ENCODE measurements around the gene PRKCG. TPM values are rescaled to one million over a fixed set of nuclear protein-coding genes. Genes with fewer than 3 reads are reported as not detected.
"Not testable (repeated sequence)": the region's sequence is repeated elsewhere in the genome, so short reads cannot be mapped to it uniquely, and the experiment has no call there.

Gene PRKCG
- total RNA-seq, 2 donors from 2014 or later, result 0.10 TPM; not detected in 1

- DNase-seq (ENCODE audit: low spot score in 2 of 2), result no peak
- H3K27ac Mint-ChIP-seq, result no peak overlapping the region
- peaks cover 0 to 7% of the 10 kb centered on the region in 2 donors for H3K36me3 Mint-ChIP-seq
- no peak for ATAC-seq
- no peaks in the 10 kb centered on the region for H3K9me3 Mint-ChIP-seq
Observed at GRCh38 chr19:53945441-53945840, 63.4 kb downstream of the PRKCG start.

- no peak for ATAC-seq
- no peak overlapping the region for H3K27ac Mint-ChIP-seq
- H3K36me3 Mint-ChIP-seq, result peaks cover 0 to 7% of the 10 kb centered on the region in 2 donors
- DNase-seq (ENCODE audit: low spot score in 2 of 2), result no peak
- H3K9me3 Mint-ChIP-seq, result no peaks in the 10 kb centered on the region
Observed at GRCh38 chr19:53945998-53946397, 64.0 kb downstream of the PRKCG start.

- peaks cover 0 to 3% of the 10 kb centered on the region in 2 donors for H3K36me3 Mint-ChIP-seq
- H3K9me3 Mint-ChIP-seq, result no peaks in the 10 kb centered on the region
- ATAC-seq (no peak), DNase-seq (ENCODE audit: low spot score in 2 of 2) (no peak)
- no peak overlapping the region for H3K27ac Mint-ChIP-seq
Observed at GRCh38 chr19:53947624-53948023, 65.6 kb downstream of the PRKCG start.

GRCh38 chr19:53948611-53949010, 66.6 kb downstream of the PRKCG start:
- DNase-seq (ENCODE audit: low spot score in 2 of 2); H3K36me3 Mint-ChIP-seq; ATAC-seq; H3K27ac Mint-ChIP-seq; H3K9me3 Mint-ChIP-seq: not testable (repeated sequence)

- H3K36me3 Mint-ChIP-seq, result no peaks in the 10 kb centered on the region
- no peaks in the 10 kb centered on the region for H3K9me3 Mint-ChIP-seq
- DNase-seq (ENCODE audit: low spot score in 2 of 2), result no peak
- no peak for ATAC-seq
- no peak overlapping the region for H3K27ac Mint-ChIP-seq
Observed at GRCh38 chr19:53951436-53951835, 69.4 kb downstream of the PRKCG start.

- H3K36me3 Mint-ChIP-seq, result no peaks in the 10 kb centered on the region
- DNase-seq (ENCODE audit: low spot score in 2 of 2) (no peak), ATAC-seq (no peak)
- H3K27ac Mint-ChIP-seq, result no peak overlapping the region
- no peaks in the 10 kb centered on the region for H3K9me3 Mint-ChIP-seq
Observed at GRCh38 chr19:53951947-53952346, 70.0 kb downstream of the PRKCG start.

GRCh38 chr19:53953383-53953782, 71.4 kb downstream of the PRKCG start:
- H3K27ac Mint-ChIP-seq, result no peak overlapping the region
- no peaks in the 10 kb centered on the region for H3K9me3 Mint-ChIP-seq
- no peaks in the 10 kb centered on the region for H3K36me3 Mint-ChIP-seq
- no peak for ATAC-seq
- no peak for DNase-seq (ENCODE audit: low spot score in 2 of 2)

Other genes starting within 250 kb of the PRKCG start
- gene NLRP12, start 57.9 kb upstream of the PRKCG start, total RNA-seq, result not detected
- 10 to 100 TPM; 33.1 to 89.8 TPM for gene MYADM, start 14.3 kb upstream of the PRKCG start, total RNA-seq
- gene CACNG7, start 27.1 kb downstream of the PRKCG start, total RNA-seq, result not detected
- gene CACNG8, start 80.7 kb downstream of the PRKCG start, total RNA-seq, result not detected
- not detected for gene CACNG6, start 109.4 kb downstream of the PRKCG start, total RNA-seq
- gene VSTM1, start 181.7 kb downstream of the PRKCG start, total RNA-seq, result not detected
- not detected for gene TARM1, start 199.2 kb downstream of the PRKCG start, total RNA-seq
- under 1 TPM in 1 of 2 donors, not detected in 1; 0.72 TPM for gene OSCAR, start 218.6 kb downstream of the PRKCG start, total RNA-seq
- gene NDUFA3, start 220.7 kb downstream of the PRKCG start, total RNA-seq, result 10 to 100 TPM; 59.4 to 76.1 TPM
- 10 to 100 TPM; 30.4 to 37.4 TPM for gene TFPT, start 233.5 kb downstream of the PRKCG start, total RNA-seq
- 10 to 100 TPM; 47.9 to 92.9 TPM for gene PRPF31, start 233.6 kb downstream of the PRKCG start, total RNA-seq

Data from activated naive CD4-positive, alpha-beta T cell treated with anti-CD3 and anti-CD28 coated beads, Interleukin-2, amount 50 U/mL, for 72 hours (primary cell).